Gastrocnemius medialis (tissue), 4 donors: Measurements from ENCODE around the gene IFFO2.

Experiments
- POLR2A ChIP-seq, 2 donors: fragments of 450-650 bp; IDR thresholded peaks; one replicate each; pipeline ENCODE4 v1.6.1; 2017; ENCODE audit warnings: antibody characterized with exemption in 2 of 2, mild to moderate bottlenecking in 2 of 2, moderate library complexity in 2 of 2
- TF ChIP-seq, protein P1 (sequence below), 5 experiments: fragments of 450-650 bp in 3 of 5; fragments of 200-600 bp in 2 of 5; sonication (generic) in 2 of 5; IDR thresholded peaks in 4 of 5; conservative IDR thresholded peaks in 1 of 5; 1 replicate in 4 of 5; 2 replicates in 1 of 5; pipeline ENCODE4 v1.5.1; 2016 to 2019; ENCODE audit warnings: antibody characterized with exemption in 5 of 5, mild to moderate bottlenecking in 3 of 5, moderate library complexity in 3 of 5

- no peak for TF ChIP-seq POLR2A (IDR thresholded peaks at IDR 0.05)
- TF ChIP-seq, protein P1, sequence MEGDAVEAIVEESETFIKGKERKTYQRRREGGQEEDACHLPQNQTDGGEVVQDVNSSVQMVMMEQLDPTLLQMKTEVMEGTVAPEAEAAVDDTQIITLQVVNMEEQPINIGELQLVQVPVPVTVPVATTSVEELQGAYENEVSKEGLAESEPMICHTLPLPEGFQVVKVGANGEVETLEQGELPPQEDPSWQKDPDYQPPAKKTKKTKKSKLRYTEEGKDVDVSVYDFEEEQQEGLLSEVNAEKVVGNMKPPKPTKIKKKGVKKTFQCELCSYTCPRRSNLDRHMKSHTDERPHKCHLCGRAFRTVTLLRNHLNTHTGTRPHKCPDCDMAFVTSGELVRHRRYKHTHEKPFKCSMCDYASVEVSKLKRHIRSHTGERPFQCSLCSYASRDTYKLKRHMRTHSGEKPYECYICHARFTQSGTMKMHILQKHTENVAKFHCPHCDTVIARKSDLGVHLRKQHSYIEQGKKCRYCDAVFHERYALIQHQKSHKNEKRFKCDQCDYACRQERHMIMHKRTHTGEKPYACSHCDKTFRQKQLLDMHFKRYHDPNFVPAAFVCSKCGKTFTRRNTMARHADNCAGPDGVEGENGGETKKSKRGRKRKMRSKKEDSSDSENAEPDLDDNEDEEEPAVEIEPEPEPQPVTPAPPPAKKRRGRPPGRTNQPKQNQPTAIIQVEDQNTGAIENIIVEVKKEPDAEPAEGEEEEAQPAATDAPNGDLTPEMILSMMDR (IDR thresholded peaks at IDR 0.05 in 4 of 5, conservative IDR thresholded peaks at IDR 0.05 in 1 of 5) = no peak
Observed at GRCh38 chr1:18881642-18882431, 74.6 kb downstream of the IFFO2 start.
